ENCODE results near the gene SMYD1.
"Not testable (repeated sequence)": the region's sequence is repeated elsewhere in the genome, so short reads cannot be mapped to it uniquely, and the experiment has no call there.

The SMYD1 gene

GRCh38 chr2:88067598-88067997 lies at the start of gene SMYD1:
Gene SMYD1 (plus strand): TSS chr2:88067825. CDS start chr2:88067865, 40 bp downstream.
- no peak for DNase-seq (ENCODE audit: low spot score)

GRCh38 chr2:88018077-88018805 lies 49.4 kb upstream of the SMYD1 start:
- DNase-seq (ENCODE audit: low spot score): not testable (repeated sequence)

GRCh38 chr2:88018909-88019308 lies 48.7 kb upstream of the SMYD1 start:
- no peak for DNase-seq (ENCODE audit: low spot score)

- DNase-seq (ENCODE audit: low spot score): no peak
Measured at GRCh38 chr2:88019985-88020384, 47.6 kb upstream of the SMYD1 start.

GRCh38 chr2:88022669-88022921 lies 45.0 kb upstream of the SMYD1 start:
- DNase-seq (ENCODE audit: low spot score): no peak

GRCh38 chr2:88024509-88024908 lies 43.1 kb upstream of the SMYD1 start:
- no peak for DNase-seq (ENCODE audit: low spot score)

GRCh38 chr2:88027697-88028389 lies 39.8 kb upstream of the SMYD1 start:
- DNase-seq (ENCODE audit: low spot score): no peak

- no peak for DNase-seq (ENCODE audit: low spot score)
Measured at GRCh38 chr2:88028931-88029330, 38.7 kb upstream of the SMYD1 start.

GRCh38 chr2:88032070-88032702 lies 35.4 kb upstream of the SMYD1 start:
- no peak for DNase-seq (ENCODE audit: low spot score)

- no peak for DNase-seq (ENCODE audit: low spot score)
Measured at GRCh38 chr2:88036182-88036581, 31.4 kb upstream of the SMYD1 start.

GRCh38 chr2:88036606-88037005 lies 31.0 kb upstream of the SMYD1 start:
- DNase-seq (ENCODE audit: low spot score): no peak

- no peak for DNase-seq (ENCODE audit: low spot score)
Measured at GRCh38 chr2:88038263-88039105, 29.1 kb upstream of the SMYD1 start.

GRCh38 chr2:88042476-88042875 lies 25.1 kb upstream of the SMYD1 start:
- DNase-seq (ENCODE audit: low spot score): no peak

- not testable (repeated sequence) for DNase-seq (ENCODE audit: low spot score)
Measured at GRCh38 chr2:88045561-88045960, 22.1 kb upstream of the SMYD1 start.

GRCh38 chr2:88048541-88048940 lies 19.1 kb upstream of the SMYD1 start:
- no peak for DNase-seq (ENCODE audit: low spot score)

- DNase-seq (ENCODE audit: low spot score): no peak
Measured at GRCh38 chr2:88049622-88050021, 18.0 kb upstream of the SMYD1 start.

- no peak for DNase-seq (ENCODE audit: low spot score)
Measured at GRCh38 chr2:88051792-88052191, 15.8 kb upstream of the SMYD1 start.

GRCh38 chr2:88053296-88053695 lies 14.3 kb upstream of the SMYD1 start:
- no peak for DNase-seq (ENCODE audit: low spot score)

GRCh38 chr2:88053934-88054781 lies 13.5 kb upstream of the SMYD1 start:
- peak; percentile 11 for DNase-seq (ENCODE audit: low spot score)

GRCh38 chr2:88054782-88055370 lies 12.7 kb upstream of the SMYD1 start:
- no peak for DNase-seq (ENCODE audit: low spot score)

Measured in NAMALWA (cell line).